ENCODE results near the gene MTF1. TPM values are rescaled to one million over a fixed set of nuclear protein-coding genes. Genes with fewer than 3 reads are reported as not detected.

MTF1 gene
- total and polyA plus RNA-seq, 10 donors = 1.3 to 49.8 (median 11.4) TPM

DNA sequence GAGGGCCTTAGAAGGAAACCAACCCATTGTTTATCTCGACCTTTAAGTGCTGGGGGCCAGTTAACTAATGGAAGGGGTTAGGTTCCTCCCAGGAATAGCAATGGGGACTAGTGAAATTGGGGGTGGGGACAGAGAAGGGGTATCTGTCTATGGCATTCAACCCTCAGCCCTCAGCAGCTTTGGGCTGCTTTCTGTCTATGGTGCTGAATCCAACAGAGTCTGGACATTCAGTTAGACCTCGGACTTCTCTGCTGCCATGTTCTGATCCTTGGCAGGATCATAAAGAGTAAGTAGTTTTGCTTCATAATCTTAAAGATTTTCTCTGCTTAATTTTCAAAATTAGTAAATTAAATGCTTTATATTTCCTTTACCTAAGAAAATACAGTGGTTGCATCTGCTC is 91.9 kb downstream of the MTF1 start:
- Histone ChIP-seq H3K4me3 (no peak overlapping the region), H3K36me3 (no peaks in the 10 kb centered on the region), H3K27me3 (replicated peaks in 1 of 7) (peaks cover 0 to 86% (median 55%) of the 10 kb centered on the region in 7 donors), H3K27ac (no peak overlapping the region), H3K9me3 (peaks cover 0 to 4% (median 0%) of the 10 kb centered on the region in 8 donors), H3K4me1 (peaks cover 0 to 18% (median 0%) of the 10 kb centered on the region in 6 donors)
- no peak for TF ChIP-seq POLR2A (IDR thresholded peaks at IDR 0.05)
- no peak for TF ChIP-seq POLR2AphosphoS5 (IDR thresholded peaks at IDR 0.05)
- TF ChIP-seq, protein P1, sequence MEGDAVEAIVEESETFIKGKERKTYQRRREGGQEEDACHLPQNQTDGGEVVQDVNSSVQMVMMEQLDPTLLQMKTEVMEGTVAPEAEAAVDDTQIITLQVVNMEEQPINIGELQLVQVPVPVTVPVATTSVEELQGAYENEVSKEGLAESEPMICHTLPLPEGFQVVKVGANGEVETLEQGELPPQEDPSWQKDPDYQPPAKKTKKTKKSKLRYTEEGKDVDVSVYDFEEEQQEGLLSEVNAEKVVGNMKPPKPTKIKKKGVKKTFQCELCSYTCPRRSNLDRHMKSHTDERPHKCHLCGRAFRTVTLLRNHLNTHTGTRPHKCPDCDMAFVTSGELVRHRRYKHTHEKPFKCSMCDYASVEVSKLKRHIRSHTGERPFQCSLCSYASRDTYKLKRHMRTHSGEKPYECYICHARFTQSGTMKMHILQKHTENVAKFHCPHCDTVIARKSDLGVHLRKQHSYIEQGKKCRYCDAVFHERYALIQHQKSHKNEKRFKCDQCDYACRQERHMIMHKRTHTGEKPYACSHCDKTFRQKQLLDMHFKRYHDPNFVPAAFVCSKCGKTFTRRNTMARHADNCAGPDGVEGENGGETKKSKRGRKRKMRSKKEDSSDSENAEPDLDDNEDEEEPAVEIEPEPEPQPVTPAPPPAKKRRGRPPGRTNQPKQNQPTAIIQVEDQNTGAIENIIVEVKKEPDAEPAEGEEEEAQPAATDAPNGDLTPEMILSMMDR (IDR thresholded peaks at IDR 0.05 in 8 of 11, conservative IDR thresholded peaks at IDR 0.05 in 3 of 11) = no peak
- WGBS, 5 donors = 3 to 35% (median 23%) methylated on average over 2 of the region's 2 CpGs
- no peak for DNase-seq
- intact Hi-C loops (cut with DNase I; ENCODE audit: low total_unique reads) = no loop called here

DNA sequence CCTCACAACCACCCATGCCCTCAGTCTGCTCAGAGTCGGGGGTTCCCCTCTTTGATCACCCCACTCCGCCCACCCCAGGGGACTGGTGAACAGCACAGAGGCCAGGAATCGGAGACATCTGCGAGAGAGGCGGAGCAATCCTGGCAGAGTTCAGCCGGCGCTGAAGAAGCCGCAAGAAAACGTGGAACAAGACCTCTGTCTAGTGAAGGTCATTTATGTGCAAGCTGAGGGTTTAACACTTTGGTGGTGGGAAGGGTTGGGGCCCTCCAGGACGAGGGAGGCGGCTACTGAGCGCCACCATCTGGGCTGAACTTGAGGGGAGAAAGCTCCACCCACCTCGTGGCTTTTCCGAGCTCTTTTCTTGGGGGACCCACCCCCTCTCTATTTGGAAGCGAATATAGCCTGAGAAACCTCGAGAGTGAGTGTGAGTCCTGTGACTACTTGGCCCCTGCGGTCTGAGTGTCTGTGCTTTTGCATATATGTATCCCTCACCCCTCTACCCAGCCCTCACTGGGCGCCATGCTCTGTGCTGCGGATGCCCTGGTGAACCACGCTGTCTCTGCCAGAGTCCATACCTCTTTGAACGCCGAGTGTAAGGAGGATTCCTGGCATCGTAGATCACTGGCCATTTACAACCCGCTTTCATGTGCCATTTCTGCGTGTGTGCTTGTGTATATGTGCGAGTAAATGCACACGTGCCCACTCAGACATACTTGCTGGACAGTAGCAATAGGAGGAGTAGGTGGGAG is 93.3 kb downstream of the MTF1 start:
- H3K36me3 ChIP-seq = no peaks in the 10 kb centered on the region
- peaks cover 0 to 99% (median 55%) of the 10 kb centered on the region in 7 donors for H3K27me3 ChIP-seq (replicated peaks in 1 of 7)
- intact Hi-C loops (cut with DNase I; ENCODE audit: low total_unique reads) = no loop called here
- TF ChIP-seq POLR2A (IDR thresholded peaks at IDR 0.05) (no peak), POLR2AphosphoS5 (IDR thresholded peaks at IDR 0.05) (no peak)
- TF ChIP-seq, protein P1 (IDR thresholded peaks at IDR 0.05 in 8 of 11, conservative IDR thresholded peaks at IDR 0.05 in 3 of 11) = no peak
- DNase-seq = no peak
- peaks cover 0 to 4% (median 0%) of the 10 kb centered on the region in 8 donors for H3K9me3 ChIP-seq
- peak overlapping the region in 1 of 8 donors; percentile 28 for H3K4me3 ChIP-seq
- WGBS, 5 donors = 8 to 13% (median 9%) methylated on average over 27 of the region's 27 CpGs
- no peak overlapping the region for H3K27ac ChIP-seq
- H3K4me1 ChIP-seq = peaks cover 0 to 18% (median 0%) of the 10 kb centered on the region in 6 donors

DNA sequence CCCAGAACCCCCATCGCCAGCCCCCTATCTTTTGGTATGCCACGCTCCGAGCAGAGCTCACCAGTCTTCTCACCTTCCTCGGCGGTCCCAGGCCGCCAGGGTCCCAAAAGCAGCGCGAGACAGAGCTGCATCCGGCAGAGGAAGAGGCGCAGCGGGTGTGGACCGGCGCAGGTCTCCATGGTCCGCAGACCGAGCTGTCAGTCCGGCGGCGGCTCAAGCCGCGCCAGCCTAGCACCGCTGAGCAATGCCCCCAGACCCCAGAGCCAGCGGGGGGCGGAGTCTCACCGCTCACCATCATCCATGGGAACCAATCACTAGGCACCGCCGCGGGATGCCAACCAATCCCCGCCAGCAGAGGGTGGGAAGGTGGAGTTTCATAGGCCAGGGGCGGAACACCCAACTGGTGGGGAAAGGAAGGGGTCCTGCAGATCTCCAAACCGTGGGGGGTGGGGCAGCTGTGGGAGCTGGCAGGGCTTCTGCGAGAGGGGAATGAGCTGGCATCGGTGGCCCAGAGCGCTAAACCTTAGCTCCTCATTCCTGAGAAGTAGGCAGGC is 94.4 kb downstream of the MTF1 start, which contains the start of gene EPHA10:
Gene EPHA10 (minus strand): TSS at position 233 of the 554 bp plus-strand sequence. CDS start 54 bp downstream, at position 179.
- intact Hi-C loops (cut with DNase I; ENCODE audit: low total_unique reads) = no loop called here
- 6 to 10% (median 8%) methylated on average over 20 to 33 of the region's 33 CpGs for WGBS, 5 donors

More for the DNA sequence above, 94.4 kb downstream of the MTF1 start, which contains the start of gene EPHA10:
- Histone ChIP-seq H3K27me3 (replicated peaks in 1 of 7) (peaks cover 0 to 100% (median 55%) of the 10 kb centered on the region in 7 donors), H3K4me3 (peak within 1 kb of the TSS in 1 of 8 donors; percentile 28), H3K9me3 (peaks cover 0 to 4% (median 0%) of the 10 kb centered on the region in 8 donors), H3K36me3 (no peaks in the 10 kb centered on the region), H3K27ac (no peak within 1 kb of the TSS), H3K4me1 (peaks cover 0 to 18% (median 0%) of the 10 kb centered on the region in 6 donors)
- TF ChIP-seq POLR2A (IDR thresholded peaks at IDR 0.05) (no peak), POLR2AphosphoS5 (IDR thresholded peaks at IDR 0.05) (no peak)
- TF ChIP-seq, protein P1 (IDR thresholded peaks at IDR 0.05 in 8 of 11, conservative IDR thresholded peaks at IDR 0.05 in 3 of 11) = no peak
- DNase-seq = no peak

All from spleen (tissue), 11 donors.